SJCRH30 (cell line): ENCODE results near the gene SPRYD3. TPM values are rescaled to one million over a fixed set of nuclear protein-coding genes. Genes with fewer than 3 reads are reported as not detected.
"Not testable (repeated sequence)": the region's sequence is repeated elsewhere in the genome, so short reads cannot be mapped to it uniquely, and the experiment has no call there.

Experiments used
- DNase-seq, 2 experiments: peaks; one replicate each; pipeline ENCODE4 v3.0.0-alpha.2; 2015 to 2020
- H3K27ac ChIP-seq: fragments of 250-450 bp; sonication (Bioruptor Pico); 2 replicates; pipeline ENCODE4 v1.5.1; 2020; ENCODE audit warnings: mild to moderate bottlenecking, moderate library complexity
- H3K27me3 ChIP-seq: fragments of 250-450 bp; sonication (Bioruptor Pico); 2 replicates; pipeline ENCODE4 v1.5.1; 2020; ENCODE audit warnings: mild to moderate bottlenecking, moderate library complexity
- H3K36me3 ChIP-seq: fragments of 250-450 bp; sonication (Bioruptor Pico); 2 replicates; pipeline ENCODE4 v1.5.1; 2020; ENCODE audit warnings: mild to moderate bottlenecking, moderate library complexity
- H3K4me1 ChIP-seq: fragments of 250-450 bp; sonication (Bioruptor Pico); 2 replicates; pipeline ENCODE4 v1.5.1; 2020; ENCODE audit warnings: mild to moderate bottlenecking, moderate library complexity
- H3K4me3 ChIP-seq: fragments of 250-450 bp; sonication (Bioruptor Pico); 2 replicates; pipeline ENCODE4 v1.5.1; 2020; ENCODE audit warnings: mild to moderate bottlenecking, moderate library complexity
- H3K9me3 ChIP-seq: fragments of 250-450 bp; sonication (Bioruptor Pico); replicated peaks from 2 replicates; pipeline ENCODE4 v1.5.1; 2020; ENCODE audit warnings: mild to moderate bottlenecking, moderate library complexity
- total RNA-seq: library from RNA; depleted of rRNA; stranded (reverse); fragments of >200 nt; shearing (Covaris generic); gene quantifications from 2 replicates; pipeline ENCODE4 v1.2.3, GENCODE V29; 2014; rRNA removed

The SPRYD3 gene, protein sequence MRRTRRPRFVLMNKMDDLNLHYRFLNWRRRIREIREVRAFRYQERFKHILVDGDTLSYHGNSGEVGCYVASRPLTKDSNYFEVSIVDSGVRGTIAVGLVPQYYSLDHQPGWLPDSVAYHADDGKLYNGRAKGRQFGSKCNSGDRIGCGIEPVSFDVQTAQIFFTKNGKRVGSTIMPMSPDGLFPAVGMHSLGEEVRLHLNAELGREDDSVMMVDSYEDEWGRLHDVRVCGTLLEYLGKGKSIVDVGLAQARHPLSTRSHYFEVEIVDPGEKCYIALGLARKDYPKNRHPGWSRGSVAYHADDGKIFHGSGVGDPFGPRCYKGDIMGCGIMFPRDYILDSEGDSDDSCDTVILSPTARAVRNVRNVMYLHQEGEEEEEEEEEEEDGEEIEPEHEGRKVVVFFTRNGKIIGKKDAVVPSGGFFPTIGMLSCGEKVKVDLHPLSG
- 8.9 and 10.4 TPM in 2 replicates for total RNA-seq

GRCh38 chr12:53079226-53080117 lies at the start of gene SPRYD3:
Gene SPRYD3, minus strand, starts transcription at chr12:53079390. Its CDS starts 57 bp downstream, at chr12:53079333.
- no peaks in the 10 kb centered on the region for H3K9me3 ChIP-seq
- peak within 1 kb of the TSS; percentile 58 for H3K27ac ChIP-seq
- H3K36me3 ChIP-seq = peaks cover 2% of the 10 kb centered on the region; the same call in 1 of the 2 replicates
- DNase-seq = peak; percentile 95 to 97
- peaks cover 2% of the 10 kb centered on the region; the same call in 1 of the 2 replicates for H3K4me1 ChIP-seq
- no peaks in the 10 kb centered on the region for H3K27me3 ChIP-seq
- H3K4me3 ChIP-seq = peak within 1 kb of the TSS; percentile 61

DNA sequence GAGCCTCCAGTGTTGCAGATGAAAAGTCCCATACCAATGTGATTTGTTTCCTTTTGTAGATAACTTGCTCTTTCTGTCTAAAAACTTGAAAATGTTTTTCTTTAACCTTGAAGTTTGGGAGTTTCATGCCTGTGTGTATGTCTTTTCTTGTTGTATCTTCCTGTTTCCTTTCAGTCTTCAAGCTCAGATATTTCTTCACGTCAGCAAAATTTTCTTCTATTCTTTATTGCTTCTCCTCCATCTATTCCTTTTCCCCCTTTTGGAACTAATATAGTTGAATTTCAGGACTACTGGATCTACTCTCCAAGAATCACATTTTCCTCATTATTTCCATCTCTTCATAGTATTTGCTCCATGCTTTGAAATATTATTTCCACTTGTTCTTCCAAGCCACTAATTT lies 48.0 kb upstream of the SPRYD3 start:
- H3K27ac ChIP-seq = no peak overlapping the region
- DNase-seq = no peak
- H3K4me1 ChIP-seq = no peaks in the 10 kb centered on the region

DNA sequence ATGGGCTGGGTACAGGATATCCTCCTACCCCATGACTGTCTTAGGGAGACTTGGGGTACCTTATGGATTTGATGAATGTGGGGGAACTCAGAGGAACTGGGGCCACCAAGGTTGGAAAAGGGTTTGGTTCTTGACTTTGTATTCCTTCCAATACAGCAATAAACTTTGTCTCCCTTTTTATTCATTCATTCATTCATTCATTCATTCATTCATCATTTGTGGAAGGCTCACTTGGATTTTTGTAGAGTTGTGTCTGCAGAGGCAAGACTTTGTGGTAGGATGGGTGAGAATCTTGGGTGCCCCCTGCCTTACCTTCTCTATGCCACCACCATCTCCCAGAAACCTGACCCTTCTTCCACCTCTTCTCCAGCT lies 45.1 kb upstream of the SPRYD3 start:
- DNase-seq = no peak

More for the DNA sequence above, 48.0 kb upstream of the SPRYD3 start:
- Histone ChIP-seq H3K36me3 (no peaks in the 10 kb centered on the region), H3K9me3 (no peaks in the 10 kb centered on the region), H3K4me3 (no peak overlapping the region), H3K27me3 (no peaks in the 10 kb centered on the region)

GRCh38 chr12:53123578-53124351 lies 44.6 kb upstream of the SPRYD3 start:
- H3K27ac ChIP-seq = no peak overlapping the region
- no peaks in the 10 kb centered on the region for H3K4me1 ChIP-seq
- H3K36me3 ChIP-seq = no peaks in the 10 kb centered on the region
- DNase-seq = no peak
- H3K4me3 ChIP-seq = no peak overlapping the region
- H3K27me3 ChIP-seq = no peaks in the 10 kb centered on the region
- H3K9me3 ChIP-seq = no peaks in the 10 kb centered on the region

More for the DNA sequence above, 45.1 kb upstream of the SPRYD3 start:
- H3K27ac ChIP-seq = no peak overlapping the region
- no peaks in the 10 kb centered on the region for H3K4me1 ChIP-seq
- no peaks in the 10 kb centered on the region for H3K36me3 ChIP-seq
- H3K27me3 ChIP-seq = no peaks in the 10 kb centered on the region
- no peaks in the 10 kb centered on the region for H3K9me3 ChIP-seq
- no peak overlapping the region for H3K4me3 ChIP-seq

DNA sequence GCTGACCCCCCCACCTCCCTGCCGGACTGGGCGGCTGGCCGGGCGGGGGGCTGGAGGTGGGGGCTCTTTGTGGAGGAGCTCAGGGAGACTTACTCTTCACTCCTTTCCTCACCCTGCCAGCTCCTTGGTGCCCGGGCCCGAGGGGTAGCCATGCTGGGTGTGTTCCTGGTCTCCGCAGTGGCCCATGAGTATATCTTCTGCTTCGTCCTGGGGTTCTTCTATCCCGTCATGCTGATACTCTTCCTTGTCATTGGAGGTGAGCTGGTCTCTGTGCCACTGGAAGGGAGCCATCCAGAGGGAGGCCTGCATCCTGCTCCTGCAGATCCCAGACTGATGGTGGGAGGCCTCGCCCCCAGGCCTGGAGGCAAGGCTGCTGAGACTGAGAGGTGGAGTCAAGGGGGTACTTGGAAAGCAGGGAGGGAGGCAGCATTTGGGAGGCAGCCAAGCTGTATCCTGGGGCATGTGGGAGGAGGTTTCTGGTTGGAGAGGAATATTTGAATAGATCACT lies 43.8 kb upstream of the SPRYD3 start:
- Histone ChIP-seq H3K27ac (no peak overlapping the region), H3K9me3 (no peaks in the 10 kb centered on the region), H3K4me1 (no peaks in the 10 kb centered on the region), H3K4me3 (no peak overlapping the region), H3K27me3 (no peaks in the 10 kb centered on the region), H3K36me3 (no peaks in the 10 kb centered on the region)
- no peak for DNase-seq

DNA sequence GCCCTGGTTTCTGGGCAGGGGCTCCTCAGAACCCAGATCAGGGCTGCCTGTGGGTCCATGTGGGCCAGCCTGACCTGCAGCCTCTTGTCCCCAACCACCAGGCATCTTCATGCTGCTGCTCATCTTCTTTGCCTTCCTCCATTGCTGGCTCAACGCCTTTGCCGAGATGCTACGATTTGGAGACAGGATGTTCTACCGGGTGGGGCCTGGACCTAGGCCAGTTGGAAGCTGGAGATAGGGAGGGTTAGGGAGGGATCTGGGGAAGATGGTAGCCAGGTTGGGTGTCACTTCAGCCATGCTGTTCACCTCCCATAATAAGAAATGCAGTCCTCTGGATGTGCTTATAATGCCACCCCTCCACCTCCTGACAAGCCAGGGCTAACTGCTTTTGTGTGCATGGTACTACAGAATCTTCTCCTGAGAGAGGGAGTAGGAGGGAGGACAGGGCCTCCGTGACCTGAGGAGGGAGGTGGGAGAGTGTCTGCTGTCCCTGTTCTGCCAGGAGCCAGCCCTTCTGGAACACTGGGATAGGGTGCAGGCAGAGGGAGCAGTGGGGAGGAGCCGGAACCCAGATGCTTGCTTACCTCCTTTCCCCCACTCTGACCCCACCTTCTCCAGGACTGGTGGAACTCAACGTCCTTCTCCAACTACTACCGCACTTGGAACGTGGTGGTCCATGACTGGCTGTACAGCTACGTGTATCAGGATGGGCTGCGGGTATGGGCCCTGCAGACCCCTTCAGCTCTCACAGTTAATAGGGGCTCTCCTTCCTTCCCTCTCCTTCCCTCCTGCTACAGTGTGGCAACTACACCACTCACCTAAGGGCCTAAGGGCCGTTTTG lies 41.7 kb upstream of the SPRYD3 start:
- Histone ChIP-seq H3K9me3 (no peaks in the 10 kb centered on the region), H3K4me3 (no peak overlapping the region), H3K27me3 (no peaks in the 10 kb centered on the region), H3K4me1 (no peaks in the 10 kb centered on the region), H3K36me3 (no peaks in the 10 kb centered on the region), H3K27ac (no peak overlapping the region)
- DNase-seq = no peak

- Histone ChIP-seq H3K36me3 (no peaks in the 10 kb centered on the region), H3K4me3 (no peak overlapping the region), H3K9me3 (no peaks in the 10 kb centered on the region), H3K4me1 (no peaks in the 10 kb centered on the region), H3K27ac (no peak overlapping the region), H3K27me3 (no peaks in the 10 kb centered on the region)
- DNase-seq = no peak
Measured at GRCh38 chr12:53118751-53119300, 39.6 kb upstream of the SPRYD3 start.

- no peaks in the 10 kb centered on the region for H3K27me3 ChIP-seq
- no peaks in the 10 kb centered on the region for H3K9me3 ChIP-seq
- no peaks in the 10 kb centered on the region for H3K36me3 ChIP-seq
- H3K4me1 ChIP-seq = no peaks in the 10 kb centered on the region
- no peak overlapping the region for H3K27ac ChIP-seq
- no peak overlapping the region for H3K4me3 ChIP-seq
- DNase-seq = no peak
Measured at GRCh38 chr12:53115891-53116648, 36.9 kb upstream of the SPRYD3 start.

DNA sequence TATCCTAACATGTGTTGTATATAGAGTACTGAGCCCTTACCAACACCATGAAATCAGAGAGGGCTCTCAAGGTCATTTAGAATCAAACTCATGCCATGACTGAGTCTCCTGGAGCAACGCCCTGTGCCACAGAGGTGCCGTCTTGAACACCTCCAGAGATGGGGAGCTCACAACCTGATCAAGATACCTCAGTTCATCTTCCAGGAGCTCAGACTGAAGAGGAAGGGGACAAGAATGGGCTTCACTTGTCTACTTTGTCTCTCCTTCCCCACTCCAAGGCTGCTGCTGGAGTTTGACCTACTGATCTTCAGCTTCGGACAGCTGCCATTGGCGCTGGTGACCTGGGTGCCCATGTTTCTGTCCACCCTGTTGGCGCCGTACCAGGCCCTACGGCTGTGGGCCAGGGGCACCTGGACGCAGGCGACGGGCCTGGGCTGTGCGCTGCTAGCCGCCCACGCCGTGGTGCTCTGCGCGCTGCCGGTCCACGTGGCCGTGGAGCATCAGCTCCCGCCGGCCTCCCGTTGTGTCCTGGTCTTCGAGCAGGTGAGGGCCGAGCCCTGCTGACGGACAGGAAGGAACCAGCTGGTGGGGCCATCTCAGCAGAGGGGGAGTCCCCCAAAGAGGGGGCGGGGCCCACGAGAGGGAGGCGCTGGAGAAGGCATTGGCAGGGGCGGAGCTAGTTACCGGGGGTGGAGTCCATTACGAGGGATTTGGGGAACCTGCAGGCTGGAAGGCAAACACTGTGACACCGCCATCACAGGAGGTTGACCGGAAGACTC lies 36.1 kb upstream of the SPRYD3 start:
- DNase-seq = no peak
- Histone ChIP-seq H3K27me3 (no peaks in the 10 kb centered on the region), H3K27ac (no peak overlapping the region), H3K4me3 (no peak overlapping the region), H3K36me3 (no peaks in the 10 kb centered on the region), H3K4me1 (no peaks in the 10 kb centered on the region), H3K9me3 (no peaks in the 10 kb centered on the region)

- no peak overlapping the region for H3K4me3 ChIP-seq
- no peaks in the 10 kb centered on the region for H3K9me3 ChIP-seq
- no peaks in the 10 kb centered on the region for H3K27me3 ChIP-seq
- DNase-seq = no peak
- H3K4me1 ChIP-seq = no peaks in the 10 kb centered on the region
- no peaks in the 10 kb centered on the region for H3K36me3 ChIP-seq
- no peak overlapping the region for H3K27ac ChIP-seq
Measured at GRCh38 chr12:53113951-53114350, 34.8 kb upstream of the SPRYD3 start.

DNA sequence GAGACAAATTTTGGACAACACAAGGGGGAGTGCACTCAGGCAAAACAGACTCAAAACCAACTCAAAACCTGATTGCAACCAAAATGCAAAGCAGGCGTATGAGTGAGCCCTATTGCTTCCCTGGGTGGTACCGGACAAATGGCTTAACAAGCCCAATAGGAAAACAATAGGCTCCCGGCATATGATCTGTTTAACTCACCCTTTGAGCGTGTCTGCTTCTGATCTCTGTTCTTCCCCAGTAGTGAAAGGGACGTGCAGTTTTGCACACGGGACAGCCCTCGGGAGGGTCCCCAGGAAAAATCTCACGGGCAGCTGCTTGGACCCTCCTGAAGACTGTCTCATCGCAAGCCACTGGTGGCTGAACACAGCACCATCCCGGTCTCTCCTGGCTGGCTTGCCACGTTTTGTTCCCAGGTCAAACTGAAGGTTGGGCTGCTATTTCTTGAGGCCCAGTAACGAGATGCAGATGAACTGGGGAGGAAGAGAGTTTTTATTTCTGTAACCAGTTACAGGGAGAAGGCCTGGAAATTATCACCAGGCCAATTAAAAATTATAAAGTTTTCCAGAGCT lies 34.0 kb upstream of the SPRYD3 start:
- Histone ChIP-seq H3K36me3 (no peaks in the 10 kb centered on the region), H3K27me3 (no peaks in the 10 kb centered on the region), H3K4me3 (no peak overlapping the region), H3K9me3 (no peaks in the 10 kb centered on the region), H3K4me1 (no peaks in the 10 kb centered on the region), H3K27ac (no peak overlapping the region)
- no peak for DNase-seq

GRCh38 chr12:53112431-53112830 lies 33.2 kb upstream of the SPRYD3 start:
- not testable (repeated sequence) for H3K27ac ChIP-seq, H3K36me3 ChIP-seq, DNase-seq, H3K4me1 ChIP-seq, H3K27me3 ChIP-seq, H3K4me3 ChIP-seq, H3K9me3 ChIP-seq
